Measurements from ENCODE around the gene CEP170.
A peak's percentile ranks its signal among the peaks of the same experiment; 100 is the strongest.

CEP170 gene

GRCh38 chr1:243291292-243291691 is 36.2 kb upstream of the CEP170 start:
- H3K4me3 ChIP-seq (ENCODE audit: low read length): no peak overlapping the region
- no peak for DNase-seq (ENCODE audit: low read depth)
- no peak for TF ChIP-seq CTCF (IDR thresholded peaks at IDR 0.05; ENCODE audit: insufficient read depth, low read depth, low read length, missing control alignments)

- no peak overlapping the region for H3K4me3 ChIP-seq (ENCODE audit: low read length)
- no peak for DNase-seq (ENCODE audit: low read depth)
- TF ChIP-seq CTCF (IDR thresholded peaks at IDR 0.05; ENCODE audit: insufficient read depth, low read depth, low read length, missing control alignments): no peak
These were observed 33.0 kb upstream of the CEP170 start for GRCh38 chr1:243288062-243288461.

DNA sequence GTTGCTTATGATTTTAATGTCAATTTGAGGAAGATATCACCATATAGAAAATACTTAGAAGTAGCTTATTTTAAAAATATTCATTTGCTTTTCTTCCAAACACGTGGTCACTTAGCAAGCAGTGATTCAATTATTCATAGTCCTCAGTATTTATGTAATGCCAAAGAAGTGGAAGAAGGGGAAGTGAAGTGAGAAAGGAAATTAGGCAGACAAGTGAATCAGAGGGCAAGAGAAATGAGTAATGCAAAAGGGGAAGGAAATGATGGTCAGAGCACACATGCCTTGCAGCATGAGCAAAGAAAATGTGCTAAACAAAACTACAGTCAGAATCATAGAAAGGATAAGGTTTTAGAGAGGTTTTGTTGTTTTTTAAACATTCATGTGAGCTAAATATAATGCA is 32.6 kb upstream of the CEP170 start:
- TF ChIP-seq CTCF (IDR thresholded peaks at IDR 0.05; ENCODE audit: insufficient read depth, low read depth, low read length, missing control alignments): no peak
- H3K4me3 ChIP-seq (ENCODE audit: low read length): no peak overlapping the region
- DNase-seq (ENCODE audit: low read depth): peak; percentile 92

- no peak for TF ChIP-seq CTCF (IDR thresholded peaks at IDR 0.05; ENCODE audit: insufficient read depth, low read depth, low read length, missing control alignments)
- DNase-seq (ENCODE audit: low read depth): no peak
- H3K4me3 ChIP-seq (ENCODE audit: low read length): no peak overlapping the region
These were observed 32.0 kb upstream of the CEP170 start for GRCh38 chr1:243287123-243287460.

DNA sequence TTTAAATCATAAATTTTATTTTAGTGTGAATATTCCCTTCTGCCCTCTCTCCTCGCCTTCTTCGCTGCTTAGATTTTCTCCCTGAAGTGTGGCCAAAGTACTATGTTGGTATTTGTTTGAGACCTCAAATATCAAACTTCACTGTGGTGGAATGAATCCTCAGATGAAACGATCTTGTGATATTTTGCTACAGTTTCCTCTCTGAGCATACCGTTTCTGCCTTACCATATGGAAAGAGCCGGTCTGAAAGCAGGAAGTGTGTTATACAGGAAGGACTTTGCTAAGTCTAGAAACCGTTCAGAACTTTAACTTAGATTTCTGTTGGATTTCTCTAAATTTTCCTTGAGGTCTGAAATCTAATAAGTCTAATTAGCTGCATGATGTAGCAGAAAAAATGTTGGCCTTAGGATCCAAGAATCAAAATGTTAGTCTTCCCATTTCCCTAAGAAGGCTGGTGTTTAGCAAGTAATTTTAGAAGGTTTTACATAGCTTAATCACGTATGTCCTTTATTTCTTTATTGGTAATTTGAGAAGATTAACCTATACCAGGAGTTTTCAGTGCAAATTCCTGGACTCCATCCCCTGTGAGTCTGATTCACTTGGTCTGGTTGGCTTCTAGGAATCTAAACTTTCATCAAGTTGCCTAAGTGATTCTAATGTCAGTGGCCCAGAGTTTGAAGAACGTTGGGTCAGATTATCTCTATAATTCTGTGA is 31.5 kb upstream of the CEP170 start:
- DNase-seq (ENCODE audit: low read depth): no peak

DNA sequence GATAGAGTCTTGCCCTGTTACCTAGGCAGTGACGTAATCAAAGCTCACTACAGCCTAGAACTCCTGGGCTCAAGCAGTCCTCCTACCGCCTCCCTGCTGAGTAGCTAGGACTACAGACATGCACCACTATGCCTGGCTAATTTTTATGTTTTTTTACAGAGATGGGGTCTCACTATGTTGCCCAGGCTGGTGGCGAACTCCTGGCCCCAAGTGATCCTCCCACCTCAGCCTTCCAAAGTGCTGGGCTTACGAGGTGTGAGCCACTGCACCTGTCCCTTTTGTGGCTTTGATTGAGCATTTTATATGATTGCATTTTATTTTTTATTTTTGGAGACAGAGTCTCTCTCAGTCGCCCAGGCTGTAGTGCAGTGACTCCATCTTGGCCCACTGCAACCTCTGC is 26.6 kb upstream of the CEP170 start:
- no peak overlapping the region for H3K4me3 ChIP-seq (ENCODE audit: low read length)
- TF ChIP-seq CTCF (IDR thresholded peaks at IDR 0.05; ENCODE audit: insufficient read depth, low read depth, low read length, missing control alignments): no peak
- DNase-seq (ENCODE audit: low read depth): no peak

More for the DNA sequence above, 31.5 kb upstream of the CEP170 start:
- TF ChIP-seq CTCF (IDR thresholded peaks at IDR 0.05; ENCODE audit: insufficient read depth, low read depth, low read length, missing control alignments): no peak
- H3K4me3 ChIP-seq (ENCODE audit: low read length): no peak overlapping the region

GRCh38 chr1:243280571-243281129 is 25.6 kb upstream of the CEP170 start:
- no peak for DNase-seq (ENCODE audit: low read depth)
- no peak for TF ChIP-seq CTCF (IDR thresholded peaks at IDR 0.05; ENCODE audit: insufficient read depth, low read depth, low read length, missing control alignments)
- no peak overlapping the region for H3K4me3 ChIP-seq (ENCODE audit: low read length)
